Panc1 (cell line): Measurements from ENCODE around the gene NCKAP5L. TPM values are rescaled to one million over a fixed set of nuclear protein-coding genes. Genes with fewer than 3 reads are reported as not detected.

Experiments
- ATAC-seq: fragments of 200-7000 bp; cut with Tn5 transposase; 2 replicates; pipeline ENCODE4 v1.9.1; 2020; ENCODE audit warnings: mild to moderate bottlenecking, moderate library complexity
- BruUV-seq: library from RNA; stranded (reverse); fragments of 400-500 nt; replicated peaks from 2 replicates; lab custom pipeline; 2021; lab: Mats Ljungman, UMichigan
- CTCF ChIA-PET: fragments of 300-600 bp; sonication (Branson Sonifier 250); formaldehyde crosslinking; loops from one replicate; lab custom pipeline; 2022; ENCODE audit warnings: antibody characterized with exemption; lab: Charles Lee
- POLR2A ChIA-PET: fragments of 300-600 bp; sonication (Branson Sonifier 250); formaldehyde crosslinking; loops from one replicate; lab custom pipeline; 2022; ENCODE audit warnings: antibody characterized with exemption; lab: Charles Lee
- DNase-seq: peaks from one replicate; pipeline ENCODE4 v3.0.0-alpha.2; 2010; ENCODE audit warnings: low read depth, low spot score
- H3K27ac ChIP-seq: 2 replicates; pipeline ENCODE4 v1.5.1; 2011; ENCODE audit warnings: mild to moderate bottlenecking, low read length, inconsistent platforms
- H3K27me3 ChIP-seq: fragments of 200-500 bp; sonication (Bioruptor generic); 2 replicates; pipeline ENCODE4 v1.6.0; 2014; ENCODE audit warnings: low read length, inconsistent platforms; ENCODE audit not compliant: control insufficient read depth, insufficient read depth
- H3K36me3 ChIP-seq: fragments of 200-500 bp; sonication (Bioruptor generic); 2 replicates; pipeline ENCODE4 v1.5.1; 2014; ENCODE audit warnings: inconsistent platforms, mild to moderate bottlenecking, low read length, moderate library complexity; ENCODE audit not compliant: control insufficient read depth, insufficient read depth
- H3K4me1 ChIP-seq: 2 replicates; pipeline ENCODE4 v1.5.1; 2011; ENCODE audit warnings: inconsistent platforms, mild to moderate bottlenecking, low read length, moderate library complexity; ENCODE audit not compliant: control insufficient read depth, insufficient read depth
- H3K4me3 ChIP-seq, 2 experiments: 2 replicates each; pipeline ENCODE4 v1.5.1; 2011 to 2012; ENCODE audit warnings: low read depth in 2 of 2, low read length in 2 of 2, mild to moderate bottlenecking in 2 of 2, inconsistent platforms in 1 of 2, moderate library complexity in 1 of 2
- H3K9me3 ChIP-seq: fragments of 200-500 bp; sonication (Bioruptor generic); 2 replicates; pipeline ENCODE4 v1.5.1; 2014; ENCODE audit warnings: low read depth, mild to moderate bottlenecking, inconsistent platforms, low read length, moderate library complexity; ENCODE audit not compliant: control insufficient read depth, insufficient read depth
- POLR2AphosphoS5 ChIP-seq: IDR thresholded peaks from 2 replicates; pipeline ENCODE4 v1.6.1; 2012; ENCODE audit warnings: mild to moderate bottlenecking, low read depth, low read length, moderate library complexity
- SIN3A ChIP-seq: IDR thresholded peaks from 2 replicates; pipeline ENCODE4 v1.6.1; 2012; ENCODE audit warnings: low read depth, mild to moderate bottlenecking, low read length, moderate library complexity, borderline replicate concordance; ENCODE audit not compliant: insufficient read depth
- TCF7L2 ChIP-seq: IDR thresholded peaks from 2 replicates; pipeline ENCODE4 v1.6.1; 2011; ENCODE audit warnings: mild to moderate bottlenecking, low read depth, low read length, inconsistent platforms
- in situ Hi-C: cut with HindIII; loops from 2 replicates; pipeline ENCODE4 v1.10.0; 2016; ENCODE audit warnings: low sequenced_read_pairs, low pct_unique_long_range_greater_than_20kb
- intact Hi-C: fragments of 100-400 bp; cut with micrococcal nuclease; formaldehyde crosslinking; loops from one replicate; pipeline ENCODE4 v1.10.0; 2022; ENCODE audit not compliant: unreplicated experiment
- total RNA-seq: library from RNA; stranded (reverse); gene quantifications from one replicate; pipeline ENCODE4 v1.2.1, GENCODE V29; 2021; ENCODE audit not compliant: unreplicated experiment
- TF ChIP-seq, protein P1 (sequence below): fragments of 450-650 bp; IDR thresholded peaks from 2 replicates; pipeline ENCODE4 v1.5.1; 2017; ENCODE audit warnings: mild to moderate bottlenecking
- TF ChIP-seq, protein P2 (sequence below), 2 experiments: IDR thresholded peaks; 2 replicates each; pipeline ENCODE4 v1.6.1; 2011 to 2012; ENCODE audit warnings: low read depth in 2 of 2, control low read depth in 1 of 2, low read length in 1 of 2, mild to moderate bottlenecking in 1 of 2, moderate library complexity in 1 of 2; ENCODE audit not compliant: insufficient read depth in 1 of 2

NCKAP5L gene
- total RNA-seq, 1 experiment from 2014 or later = 17.3 TPM

DNA sequence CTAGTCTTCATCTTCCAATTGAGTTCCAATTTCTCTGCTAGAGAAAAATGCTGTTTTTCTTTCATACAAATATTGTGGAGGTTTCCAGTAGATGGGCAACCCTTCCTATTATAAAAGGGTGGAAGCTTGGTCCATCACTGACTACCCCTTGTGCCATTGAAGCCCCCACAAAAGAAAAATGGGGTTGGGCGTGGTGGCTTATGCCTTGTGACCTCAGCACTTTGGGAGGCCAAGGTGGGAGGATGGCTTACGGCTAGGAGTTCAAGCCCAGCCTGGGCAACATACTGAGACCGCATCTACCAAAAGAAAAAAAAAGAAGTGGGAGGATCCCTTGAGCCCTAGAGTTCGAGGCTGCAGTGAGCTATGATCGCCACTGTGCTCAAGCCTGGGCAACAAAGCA is 22.8 kb downstream of the NCKAP5L start:
- no peaks in the 10 kb centered on the region for H3K9me3 ChIP-seq
- no peak for TF ChIP-seq TCF7L2
- TF ChIP-seq, protein P1, sequence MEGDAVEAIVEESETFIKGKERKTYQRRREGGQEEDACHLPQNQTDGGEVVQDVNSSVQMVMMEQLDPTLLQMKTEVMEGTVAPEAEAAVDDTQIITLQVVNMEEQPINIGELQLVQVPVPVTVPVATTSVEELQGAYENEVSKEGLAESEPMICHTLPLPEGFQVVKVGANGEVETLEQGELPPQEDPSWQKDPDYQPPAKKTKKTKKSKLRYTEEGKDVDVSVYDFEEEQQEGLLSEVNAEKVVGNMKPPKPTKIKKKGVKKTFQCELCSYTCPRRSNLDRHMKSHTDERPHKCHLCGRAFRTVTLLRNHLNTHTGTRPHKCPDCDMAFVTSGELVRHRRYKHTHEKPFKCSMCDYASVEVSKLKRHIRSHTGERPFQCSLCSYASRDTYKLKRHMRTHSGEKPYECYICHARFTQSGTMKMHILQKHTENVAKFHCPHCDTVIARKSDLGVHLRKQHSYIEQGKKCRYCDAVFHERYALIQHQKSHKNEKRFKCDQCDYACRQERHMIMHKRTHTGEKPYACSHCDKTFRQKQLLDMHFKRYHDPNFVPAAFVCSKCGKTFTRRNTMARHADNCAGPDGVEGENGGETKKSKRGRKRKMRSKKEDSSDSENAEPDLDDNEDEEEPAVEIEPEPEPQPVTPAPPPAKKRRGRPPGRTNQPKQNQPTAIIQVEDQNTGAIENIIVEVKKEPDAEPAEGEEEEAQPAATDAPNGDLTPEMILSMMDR = no peak
- no peak for TF ChIP-seq POLR2AphosphoS5
- TF ChIP-seq, protein P2, sequence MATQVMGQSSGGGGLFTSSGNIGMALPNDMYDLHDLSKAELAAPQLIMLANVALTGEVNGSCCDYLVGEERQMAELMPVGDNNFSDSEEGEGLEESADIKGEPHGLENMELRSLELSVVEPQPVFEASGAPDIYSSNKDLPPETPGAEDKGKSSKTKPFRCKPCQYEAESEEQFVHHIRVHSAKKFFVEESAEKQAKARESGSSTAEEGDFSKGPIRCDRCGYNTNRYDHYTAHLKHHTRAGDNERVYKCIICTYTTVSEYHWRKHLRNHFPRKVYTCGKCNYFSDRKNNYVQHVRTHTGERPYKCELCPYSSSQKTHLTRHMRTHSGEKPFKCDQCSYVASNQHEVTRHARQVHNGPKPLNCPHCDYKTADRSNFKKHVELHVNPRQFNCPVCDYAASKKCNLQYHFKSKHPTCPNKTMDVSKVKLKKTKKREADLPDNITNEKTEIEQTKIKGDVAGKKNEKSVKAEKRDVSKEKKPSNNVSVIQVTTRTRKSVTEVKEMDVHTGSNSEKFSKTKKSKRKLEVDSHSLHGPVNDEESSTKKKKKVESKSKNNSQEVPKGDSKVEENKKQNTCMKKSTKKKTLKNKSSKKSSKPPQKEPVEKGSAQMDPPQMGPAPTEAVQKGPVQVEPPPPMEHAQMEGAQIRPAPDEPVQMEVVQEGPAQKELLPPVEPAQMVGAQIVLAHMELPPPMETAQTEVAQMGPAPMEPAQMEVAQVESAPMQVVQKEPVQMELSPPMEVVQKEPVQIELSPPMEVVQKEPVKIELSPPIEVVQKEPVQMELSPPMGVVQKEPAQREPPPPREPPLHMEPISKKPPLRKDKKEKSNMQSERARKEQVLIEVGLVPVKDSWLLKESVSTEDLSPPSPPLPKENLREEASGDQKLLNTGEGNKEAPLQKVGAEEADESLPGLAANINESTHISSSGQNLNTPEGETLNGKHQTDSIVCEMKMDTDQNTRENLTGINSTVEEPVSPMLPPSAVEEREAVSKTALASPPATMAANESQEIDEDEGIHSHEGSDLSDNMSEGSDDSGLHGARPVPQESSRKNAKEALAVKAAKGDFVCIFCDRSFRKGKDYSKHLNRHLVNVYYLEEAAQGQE (IDR thresholded peaks at IDR 0.05; ENCODE audit: insufficient read depth in 1 of 2, low read depth in 2 of 2, low read length in 1 of 2) = no peak
- no peak for TF ChIP-seq SIN3A
- intact Hi-C loops = no loop called here
- DNase-seq = no peak
- in situ Hi-C loops = no loop called here
- H3K4me3 ChIP-seq = no peak overlapping the region
- 0 out of 2 replicates have a peak, but pooled peaks cover 2% of the 10 kb centered on the region for H3K36me3 ChIP-seq
- no peaks in the 10 kb centered on the region for H3K4me1 ChIP-seq
- ChIA-PET CTCF (no interaction called here), POLR2A (interaction anchor here (0.6 kb wide), 1 partner anchor 35 kb away, joined by 3 read pairs; no protein-coding TSS in a partner anchor)
- ATAC-seq = no peak
- no peak overlapping the region for H3K27ac ChIP-seq
- H3K27me3 ChIP-seq = no peaks in the 10 kb centered on the region
- no TSS peak for BruUV-seq

DNA sequence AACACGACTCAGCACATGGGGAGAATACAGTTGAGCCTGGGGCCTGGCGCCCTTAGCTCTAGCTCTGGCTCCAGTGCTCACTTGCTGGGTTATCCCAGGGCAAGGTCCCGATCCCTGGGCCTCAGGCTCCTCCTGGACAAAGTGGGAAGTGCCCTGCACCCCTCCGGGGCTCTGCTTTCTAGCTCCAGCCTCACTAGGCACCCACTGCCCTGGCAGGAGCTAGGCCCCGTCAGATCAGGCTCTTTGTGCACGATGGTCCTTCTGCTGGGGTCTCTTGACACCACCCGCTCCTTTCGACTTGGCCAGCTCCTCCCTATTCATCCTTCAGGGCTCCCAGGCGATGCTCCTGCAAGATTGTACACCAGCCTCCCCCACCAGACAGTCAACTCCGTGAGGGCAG is 23.4 kb downstream of the NCKAP5L start:
- BruUV-seq = no TSS peak
- Histone ChIP-seq H3K36me3 (0 out of 2 replicates have a peak, but pooled peaks cover 2% of the 10 kb centered on the region), H3K4me1 (no peaks in the 10 kb centered on the region), H3K27me3 (no peaks in the 10 kb centered on the region), H3K9me3 (no peaks in the 10 kb centered on the region), H3K4me3 (no peak overlapping the region), H3K27ac (no peak overlapping the region)
- in situ Hi-C loops = no loop called here
- TF ChIP-seq POLR2AphosphoS5 (no peak), TCF7L2 (no peak), SIN3A (no peak)
- TF ChIP-seq, protein P2 (IDR thresholded peaks at IDR 0.05; ENCODE audit: insufficient read depth in 1 of 2, low read depth in 2 of 2, low read length in 1 of 2) = no peak
- TF ChIP-seq, protein P1 = no peak
- CTCF ChIA-PET = no interaction called here
- no peak for DNase-seq
- no peak for ATAC-seq
- POLR2A ChIA-PET = no interaction called here
- intact Hi-C loops = no loop called here
